ENCODE measurements around the gene SLC37A1. TPM values are rescaled to one million over a fixed set of nuclear protein-coding genes. Genes with fewer than 3 reads are reported as not detected.

SLC37A1 gene
- total and polyA plus RNA-seq, 8 donors: 8.9 to 26.8 (median 10.5) TPM

DNA sequence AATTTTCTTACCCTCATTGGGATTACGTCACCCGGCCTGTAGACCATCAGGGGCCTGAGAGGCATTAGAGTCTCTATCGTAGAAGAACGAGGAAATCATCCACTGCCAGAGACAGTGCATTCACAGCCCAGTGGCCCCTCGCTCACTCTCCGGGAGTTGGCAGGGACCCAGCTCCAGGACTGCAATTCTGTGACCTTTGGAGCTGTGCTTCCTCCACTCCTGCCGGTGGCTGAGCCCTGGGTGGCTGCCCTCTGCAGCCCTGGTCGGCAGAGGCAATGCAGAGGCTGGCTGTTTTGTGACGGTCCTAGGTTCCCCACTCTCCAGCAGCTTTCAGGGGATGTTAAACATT is 12.7 kb downstream of the SLC37A1 start:
- Histone ChIP-seq H3K9me3 (no peaks in the 10 kb centered on the region), H3K4me1 (peaks cover 14 to 59% of the 10 kb centered on the region in 2 donors), H3K4me3 (no peak overlapping the region), H3K27me3 (no peaks in the 10 kb centered on the region), H3K36me3 (peaks cover 2 to 20% of the 10 kb centered on the region in 2 donors), H3K27ac (peak overlapping the region in 1 of 2 donors; percentile 20)
- ATAC-seq (no peak), DNase-seq (peak in 1 of 4 donors; percentile 31)
- intact Hi-C loops (cut with DNase I): no loop called here
- TF ChIP-seq, protein P1, sequence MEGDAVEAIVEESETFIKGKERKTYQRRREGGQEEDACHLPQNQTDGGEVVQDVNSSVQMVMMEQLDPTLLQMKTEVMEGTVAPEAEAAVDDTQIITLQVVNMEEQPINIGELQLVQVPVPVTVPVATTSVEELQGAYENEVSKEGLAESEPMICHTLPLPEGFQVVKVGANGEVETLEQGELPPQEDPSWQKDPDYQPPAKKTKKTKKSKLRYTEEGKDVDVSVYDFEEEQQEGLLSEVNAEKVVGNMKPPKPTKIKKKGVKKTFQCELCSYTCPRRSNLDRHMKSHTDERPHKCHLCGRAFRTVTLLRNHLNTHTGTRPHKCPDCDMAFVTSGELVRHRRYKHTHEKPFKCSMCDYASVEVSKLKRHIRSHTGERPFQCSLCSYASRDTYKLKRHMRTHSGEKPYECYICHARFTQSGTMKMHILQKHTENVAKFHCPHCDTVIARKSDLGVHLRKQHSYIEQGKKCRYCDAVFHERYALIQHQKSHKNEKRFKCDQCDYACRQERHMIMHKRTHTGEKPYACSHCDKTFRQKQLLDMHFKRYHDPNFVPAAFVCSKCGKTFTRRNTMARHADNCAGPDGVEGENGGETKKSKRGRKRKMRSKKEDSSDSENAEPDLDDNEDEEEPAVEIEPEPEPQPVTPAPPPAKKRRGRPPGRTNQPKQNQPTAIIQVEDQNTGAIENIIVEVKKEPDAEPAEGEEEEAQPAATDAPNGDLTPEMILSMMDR (IDR thresholded peaks at IDR 0.05): no peak

DNA sequence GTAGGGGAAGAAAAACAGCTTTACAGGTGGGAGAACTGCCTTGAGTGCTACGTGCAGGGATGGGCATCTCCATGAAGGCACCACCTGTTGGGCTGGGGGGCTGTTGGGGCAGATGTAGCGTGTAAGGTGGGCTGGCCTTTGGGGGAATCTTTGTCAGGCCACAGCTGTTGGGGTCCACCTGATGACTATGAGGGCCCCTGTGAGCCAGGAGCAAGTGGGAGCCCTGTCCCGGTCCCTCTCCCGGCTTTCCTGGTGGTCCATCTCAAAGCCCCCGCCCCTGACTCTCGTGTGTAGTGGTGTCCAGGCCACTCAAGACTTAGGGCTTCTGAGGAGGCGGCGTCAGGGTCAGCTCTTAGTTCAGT is 13.5 kb downstream of the SLC37A1 start:
- H3K27ac ChIP-seq: peak overlapping the region in 1 of 2 donors; percentile 64
- TF ChIP-seq, protein P1 (IDR thresholded peaks at IDR 0.05): no peak
- H3K36me3 ChIP-seq: peaks cover 2 to 13% of the 10 kb centered on the region in 2 donors
- no peaks in the 10 kb centered on the region for H3K9me3 ChIP-seq
- H3K4me3 ChIP-seq: no peak overlapping the region
- ATAC-seq (no peak), DNase-seq (peak in 2 of 4 donors; percentile 22 to 27)
- peaks cover 14 to 63% of the 10 kb centered on the region in 2 donors for H3K4me1 ChIP-seq
- intact Hi-C loops (cut with DNase I): no loop called here
- no peaks in the 10 kb centered on the region for H3K27me3 ChIP-seq

DNA sequence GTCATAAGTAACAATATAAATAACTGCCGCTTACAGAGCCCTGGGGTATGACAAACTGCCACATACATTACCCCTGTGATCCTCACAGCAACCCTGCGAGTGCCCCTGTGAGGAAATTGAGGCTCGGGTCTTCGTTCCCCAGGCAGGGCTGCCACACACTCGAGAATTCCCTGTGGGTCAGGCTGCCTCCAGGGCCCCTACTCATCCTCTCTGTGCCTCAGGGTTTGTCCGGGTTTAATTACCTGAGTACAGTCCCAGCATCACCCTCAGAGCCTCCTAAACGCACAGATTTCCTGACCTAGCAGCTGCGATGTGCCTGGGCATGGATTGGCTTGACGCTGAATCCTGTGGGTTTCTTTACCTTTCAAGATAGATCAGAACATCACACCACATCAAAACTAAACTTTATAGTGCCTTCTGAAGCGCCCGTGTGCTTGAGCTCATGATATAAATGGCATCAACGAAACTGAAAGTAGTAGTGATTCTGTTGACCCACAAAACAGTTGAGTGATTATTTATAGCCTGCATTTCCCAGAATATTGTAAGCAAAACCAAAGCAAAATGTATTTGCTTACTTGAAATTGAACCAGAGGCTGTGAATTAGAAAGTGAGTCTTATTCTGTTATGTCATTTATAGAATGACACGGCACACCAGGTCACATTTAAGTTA is 14.0 kb downstream of the SLC37A1 start:
- ATAC-seq (no peak), DNase-seq (peak in 1 of 4 donors; percentile 10)
- Histone ChIP-seq H3K27ac (peak overlapping the region; percentile 29 to 64), H3K36me3 (peaks cover 2 to 7% of the 10 kb centered on the region in 2 donors), H3K27me3 (no peaks in the 10 kb centered on the region), H3K4me1 (peaks cover 14 to 66% of the 10 kb centered on the region in 2 donors), H3K4me3 (peak overlapping the region in 1 of 2 donors; percentile 2), H3K9me3 (no peaks in the 10 kb centered on the region)
- TF ChIP-seq, protein P1 (IDR thresholded peaks at IDR 0.05): no peak
- intact Hi-C loops (cut with DNase I): no loop called here

DNA sequence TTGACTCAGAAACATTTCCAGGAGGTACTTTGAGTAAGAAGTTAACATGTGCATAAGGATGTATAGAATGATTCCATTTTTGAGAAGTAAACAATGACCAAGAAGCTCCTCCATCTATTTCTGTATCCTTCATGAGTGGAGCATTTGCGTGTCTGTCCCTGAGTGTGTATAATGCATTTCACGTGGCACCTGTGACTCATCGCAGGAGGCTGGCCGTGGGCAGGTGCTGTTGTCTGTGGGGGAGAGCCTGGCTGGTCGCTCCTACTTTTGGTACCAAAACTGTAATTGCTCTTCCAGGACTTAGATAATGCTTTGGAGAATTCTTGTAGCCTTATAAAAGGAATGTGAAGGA is 16.5 kb downstream of the SLC37A1 start:
- Histone ChIP-seq H3K4me3 (no peak overlapping the region), H3K36me3 (peaks cover 2 to 9% of the 10 kb centered on the region in 2 donors), H3K27ac (no peak overlapping the region), H3K9me3 (no peaks in the 10 kb centered on the region), H3K4me1 (peaks cover 11 to 66% of the 10 kb centered on the region in 2 donors), H3K27me3 (no peaks in the 10 kb centered on the region)
- intact Hi-C loops (cut with DNase I): no loop called here
- TF ChIP-seq, protein P1 (IDR thresholded peaks at IDR 0.05): no peak
- ATAC-seq: no peak
- no peak for DNase-seq

DNA sequence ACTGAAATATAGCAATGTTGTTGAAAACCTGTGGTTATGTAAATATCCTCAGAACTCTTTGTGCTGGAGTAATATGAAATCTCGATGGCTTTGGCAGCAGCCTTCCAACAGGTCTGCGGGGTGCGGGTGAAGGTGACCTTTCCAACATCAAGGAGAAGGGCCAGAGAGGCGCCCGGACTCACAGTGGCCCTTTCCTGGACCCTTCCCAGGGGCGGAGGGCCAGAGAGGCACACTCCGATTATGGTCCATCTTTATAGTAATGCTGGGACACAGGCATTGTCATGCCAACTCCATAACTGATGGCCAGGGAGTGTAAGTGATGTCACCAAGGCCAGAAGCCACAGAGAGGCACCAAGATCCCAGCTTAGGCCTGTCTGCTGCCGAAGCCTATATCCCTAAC is 18.1 kb downstream of the SLC37A1 start:
- TF ChIP-seq, protein P1 (IDR thresholded peaks at IDR 0.05): no peak

More for the DNA sequence above, 18.1 kb downstream of the SLC37A1 start:
- Histone ChIP-seq H3K27ac (no peak overlapping the region), H3K36me3 (peaks cover 0 to 25% of the 10 kb centered on the region in 2 donors), H3K27me3 (no peaks in the 10 kb centered on the region), H3K4me1 (peaks cover 8 to 50% of the 10 kb centered on the region in 2 donors), H3K9me3 (no peaks in the 10 kb centered on the region), H3K4me3 (no peak overlapping the region)
- intact Hi-C loops (cut with DNase I): no loop called here
- DNase-seq: peak in 1 of 4 donors; percentile 20
- ATAC-seq: no peak
